Ovary (tissue), 9 donors: ENCODE data around the gene PDSS2. TPM values are rescaled to one million over a fixed set of nuclear protein-coding genes. Genes with fewer than 3 reads are reported as not detected.

ENCODE experiments used
- DNase-seq, 5 donors: peaks; one replicate each; pipeline ENCODE4 v3.0.0-alpha.2; 2019 to 2020
- H3K27ac ChIP-seq, 2 donors: fragments of 200-600 bp; one replicate each; pipeline versions ENCODE4 v1.5.1 to v1.8.0; 2019 to 2022
- H3K27me3 ChIP-seq: fragments of 200-600 bp; one replicate; pipeline ENCODE4 v1.8.0; 2022
- H3K36me3 ChIP-seq: fragments of 200-600 bp; sonication (generic); one replicate; pipeline ENCODE4 v1.5.1; 2019
- H3K4me1 ChIP-seq: one replicate; pipeline ENCODE4 v1.8.1; 2013; ENCODE audit warnings: mild to moderate bottlenecking, moderate library complexity; ENCODE audit not compliant: insufficient read depth
- H3K4me3 ChIP-seq: fragments of 200-600 bp; sonication (generic); one replicate; pipeline ENCODE4 v1.5.1; 2017
- H3K9me3 ChIP-seq, 2 donors: fragments of 200-600 bp in 1 of 2; sonication (generic) in 1 of 2; one replicate each; pipeline versions ENCODE4 v1.5.1 to v1.8.1; 2013 to 2019; ENCODE audit warnings: mild to moderate bottlenecking in 1 of 2, moderate library complexity in 1 of 2
- CTCF ChIP-seq, 3 donors: fragments of 450-650 bp in 2 of 3; fragments of 200-600 bp in 1 of 3; IDR thresholded peaks; one replicate each; pipeline versions ENCODE4 v1.5.1 to v1.8.0; 2016 to 2022; ENCODE audit warnings: antibody characterized with exemption in 3 of 3, mild to moderate bottlenecking in 1 of 3
- EP300 ChIP-seq: sonication (generic); formaldehyde crosslinking; IDR thresholded peaks from one replicate; pipeline ENCODE4 v1.6.1; 2017; ENCODE audit warnings: antibody characterized with exemption
- POLR2A ChIP-seq: fragments of 450-650 bp; IDR thresholded peaks from one replicate; pipeline ENCODE4 v1.6.1; 2017; ENCODE audit warnings: antibody characterized with exemption, mild to moderate bottlenecking, moderate library complexity
- WGBS, 3 donors: extraction: QIAGEN DNeasy Blood & Tissue Kit in 1 of 3; methylation state at CpG; one replicate each; pipeline versions ENCODE4 v1.1.5 to v1.1.7; 2013 to 2017; 5-methylcytosine and 5-hydroxymethylcytosine counted together
- intact Hi-C, 4 donors: fragments of 100-400 bp; cut with DNase I; formaldehyde crosslinking; loops; one replicate each; pipeline versions ENCODE4 v1.11.0 to v1.15.1; 2022 to 2023
- polyA plus RNA-seq, 2 donors: library from polyadenylated mRNA; stranded (reverse); fragments of 200-250 nt in 1 of 2; fragments of 350-450 nt in 1 of 2; fragmentation: Illumina TruSeq in 1 of 2; extraction: RNeasy Lipid Tissue Mini Kit (QIAGEN cat#74804) in 1 of 2; gene quantifications; one replicate each; pipeline ENCODE4 v1.2.3, GENCODE V29; 2013 to 2014
- total RNA-seq, 7 donors: library from RNA; depleted of rRNA in 2 of 7; stranded (reverse); fragments of >200 nt in 2 of 7; fragmentation: NEBNext Ultra II Directional in 3 of 7; extraction: Animal tissue kit (Norgen Biotek cat#: 25700) in 3 of 7; gene quantifications; one replicate each; pipeline versions ENCODE4 v1.1.0 to v1.2.4, GENCODE V29; 2016 to 2023
- donor health status: DM: no; HTN: no; CAD: no; lungs with moderate emphysema.
- donor health status: DM: no; HTN: no; CAD: no.
- donor health status: Bipolar disorder and iron deficiency.
- donor health status: DM: yes; HTN: yes; CAD: no.
- donor health status: DM: no; HTN: no; CAD: no.
- donor health status: DM: yes; HTN: yes; CAD: no.

Gene PDSS2
- total and polyA plus RNA-seq, 9 donors, result 8.2 to 17.5 (median 12.0) TPM

GRCh38 chr6:107330168-107330567 lies 129.2 kb downstream of the PDSS2 start:
- 81 to 88% (median 82%) methylated on average over 4 of the region's 4 CpGs for WGBS, 3 donors
- TF ChIP-seq EP300 (no peak), CTCF (IDR thresholded peaks at IDR 0.05) (no peak), POLR2A (no peak)
- DNase-seq, result no peak
- Histone ChIP-seq H3K4me3 (no peak overlapping the region), H3K36me3 (no peaks in the 10 kb centered on the region), H3K4me1 (no peaks in the 10 kb centered on the region), H3K27me3 (no peaks in the 10 kb centered on the region), H3K27ac (no peak overlapping the region), H3K9me3 (no peaks in the 10 kb centered on the region)
- intact Hi-C loops, result no loop called here

GRCh38 chr6:107329063-107329860 lies 130.1 kb downstream of the PDSS2 start:
- WGBS, 3 donors, result 75 to 78% (median 77%) methylated on average over 5 of the region's 5 CpGs
- Histone ChIP-seq H3K4me1 (no peaks in the 10 kb centered on the region), H3K27me3 (no peaks in the 10 kb centered on the region), H3K27ac (no peak overlapping the region), H3K36me3 (no peaks in the 10 kb centered on the region), H3K9me3 (no peaks in the 10 kb centered on the region), H3K4me3 (no peak overlapping the region)
- DNase-seq, result no peak
- intact Hi-C loops, result no loop called here
- TF ChIP-seq CTCF (IDR thresholded peaks at IDR 0.05) (no peak), EP300 (no peak), POLR2A (no peak)

GRCh38 chr6:107328081-107328480 lies 131.3 kb downstream of the PDSS2 start:
- intact Hi-C loops, result no loop called here
- Histone ChIP-seq H3K9me3 (no peaks in the 10 kb centered on the region), H3K4me3 (no peak overlapping the region), H3K27me3 (no peaks in the 10 kb centered on the region), H3K36me3 (no peaks in the 10 kb centered on the region), H3K4me1 (no peaks in the 10 kb centered on the region), H3K27ac (no peak overlapping the region)
- TF ChIP-seq POLR2A (no peak), CTCF (IDR thresholded peaks at IDR 0.05) (no peak), EP300 (no peak)
- WGBS, 3 donors, result 89 to 91% (median 90%) methylated on average over 3 of the region's 3 CpGs
- no peak for DNase-seq

DNA sequence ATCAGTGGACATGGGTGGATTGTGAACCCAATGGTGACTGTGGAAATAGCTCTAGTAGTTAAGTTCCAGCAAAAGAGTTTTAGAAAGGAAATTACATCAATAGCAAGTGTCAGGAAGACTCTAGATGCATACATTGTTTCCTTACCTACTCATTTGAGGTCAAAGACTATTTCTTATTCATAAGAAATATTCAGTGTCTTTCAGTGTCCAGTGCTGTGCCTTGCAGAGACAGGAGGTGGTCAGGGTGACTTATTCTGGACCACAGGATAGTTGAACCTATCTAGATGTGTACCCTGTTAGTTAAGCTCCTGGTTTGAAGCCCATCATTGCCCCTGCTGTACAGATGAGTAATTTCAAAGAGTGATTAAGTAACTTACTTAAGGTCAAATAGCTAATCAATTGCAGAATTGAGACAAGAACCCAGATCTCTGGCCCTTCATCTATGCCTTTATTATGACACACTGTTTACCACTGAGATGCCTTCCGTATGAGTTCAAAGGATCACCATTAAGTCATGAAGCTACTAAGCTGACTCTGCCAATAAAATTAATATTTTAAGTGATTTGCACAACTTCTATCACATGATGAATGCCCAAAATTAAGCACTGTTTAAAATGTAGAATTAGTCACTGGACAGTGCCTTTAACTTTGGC lies 136.1 kb downstream of the PDSS2 start:
- H3K27ac ChIP-seq, result no peak overlapping the region
- DNase-seq, result no peak
- 84 to 88% (median 86%) methylated on average over 1 of the region's 1 CpG for WGBS, 3 donors
- intact Hi-C loops, result no loop called here
- H3K36me3 ChIP-seq, result no peaks in the 10 kb centered on the region
- no peaks in the 10 kb centered on the region for H3K27me3 ChIP-seq
- no peak for TF ChIP-seq CTCF (IDR thresholded peaks at IDR 0.05)
- no peak for TF ChIP-seq EP300
- TF ChIP-seq POLR2A, result no peak
- H3K9me3 ChIP-seq, result no peaks in the 10 kb centered on the region
- no peak overlapping the region for H3K4me3 ChIP-seq
- no peaks in the 10 kb centered on the region for H3K4me1 ChIP-seq
